GM12878 (cell line): ENCODE results near the gene MTAP.

Source experiments
- BCL11A ChIP-seq: IDR thresholded peaks from 2 replicates; pipeline ENCODE4 v1.6.1; 2011; ENCODE audit warnings: low read depth, low read length
- BCL3 ChIP-seq: IDR thresholded peaks from 2 replicates; pipeline ENCODE4 v1.6.1; 2011; ENCODE audit warnings: borderline replicate concordance, low read depth, mild to moderate bottlenecking, moderate library complexity, low read length; ENCODE audit not compliant: insufficient read depth, poor library complexity, severe bottlenecking
- CTCF ChIP-seq, 3 experiments: IDR thresholded peaks in 2 of 3; conservative IDR thresholded peaks in 1 of 3; 2 replicates each; pipeline ENCODE4 v1.5.1; 2011; ENCODE audit warnings: low read depth in 3 of 3, low read length in 3 of 3, mild to moderate bottlenecking in 3 of 3, control low read depth in 2 of 3, moderate library complexity in 2 of 3, inconsistent platforms in 1 of 3, mixed read lengths in 1 of 3; ENCODE audit not compliant: control insufficient read depth in 2 of 3, insufficient read depth in 1 of 3; ENCODE audit errors: extremely low read depth in 1 of 3
- EGR1 ChIP-seq, 2 experiments: IDR thresholded peaks; 1 replicate in 1 of 2; 2 replicates in 1 of 2; pipeline ENCODE4 v1.6.1; 2011 to 2012; ENCODE audit warnings: low read depth in 2 of 2, low read length in 2 of 2, borderline replicate concordance in 1 of 2, mild to moderate bottlenecking in 1 of 2, moderate library complexity in 1 of 2
- HDAC6 ChIP-seq: fragments of 200-600 bp; sonication (generic); IDR thresholded peaks from one replicate; pipeline ENCODE4 v1.8.0; 2017; ENCODE audit warnings: antibody characterized with exemption; ENCODE audit not compliant: unreplicated experiment
- POLR2AphosphoS2 ChIP-seq: IDR thresholded peaks from 2 replicates; pipeline ENCODE4 v1.6.1; 2011; ENCODE audit warnings: low read depth, mild to moderate bottlenecking, low read length, improper control_type of control experiment, moderate library complexity
- POU2F2 ChIP-seq: IDR thresholded peaks from 3 replicates; pipeline ENCODE4 v1.6.1; 2011; ENCODE audit warnings: low read depth, mild to moderate bottlenecking, low read length, borderline replicate concordance
- RAD21 ChIP-seq: IDR thresholded peaks from 2 replicates; pipeline ENCODE4 v1.6.1; 2011; ENCODE audit warnings: mild to moderate bottlenecking, low read depth, low read length, moderate library complexity; ENCODE audit not compliant: insufficient read depth
- RFX5 ChIP-seq: IDR thresholded peaks from 2 replicates; pipeline ENCODE4 v1.6.1; 2011; ENCODE audit warnings: low read depth, low read length, improper control_type of control experiment
- SREBF2 ChIP-seq: IDR thresholded peaks from 2 replicates; pipeline ENCODE4 v1.6.1; 2012; ENCODE audit warnings: mild to moderate bottlenecking, low read length
- ZNF274 ChIP-seq: IDR thresholded peaks from one replicate; pipeline ENCODE4 v1.8.0; 2011; ENCODE audit not compliant: insufficient read length, insufficient read depth
- ZZZ3 ChIP-seq: IDR thresholded peaks from 2 replicates; pipeline ENCODE4 v1.6.1; 2011; ENCODE audit warnings: low read depth; ENCODE audit not compliant: control insufficient read depth, insufficient read length

DNA sequence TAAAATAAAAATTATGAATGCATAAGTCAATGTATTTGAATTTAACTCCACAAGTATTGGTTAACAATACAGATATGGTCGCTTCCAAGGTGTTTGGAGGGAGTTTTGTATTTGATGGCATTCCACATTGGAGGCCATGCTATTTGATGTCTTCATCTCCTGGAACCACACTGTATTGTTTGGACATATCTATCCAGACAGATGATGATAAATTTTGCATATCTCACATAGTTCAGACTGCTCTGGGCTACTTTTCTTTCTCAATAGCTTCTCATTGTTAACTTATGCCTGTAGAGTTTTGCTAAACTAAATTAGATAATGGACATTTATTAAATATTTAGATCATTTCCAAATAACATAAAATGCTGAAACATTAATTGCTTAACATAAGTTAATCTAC, 133.7 kb downstream of the MTAP start:
- TF ChIP-seq POU2F2 (no peak), BCL3 (no peak), SREBF2 (no peak), BCL11A (no peak), RFX5 (no peak), CTCF (IDR thresholded peaks at IDR 0.05 in 2 of 3, conservative IDR thresholded peaks at IDR 0.05 in 1 of 3; ENCODE audit: control insufficient read depth in 2 of 3, extremely low read depth in 1 of 3, insufficient read depth in 1 of 3, low read depth in 3 of 3, low read length in 3 of 3) (no peak), EGR1 (IDR thresholded peaks at IDR 0.05; ENCODE audit: borderline replicate concordance in 1 of 2, low read depth in 2 of 2, low read length in 2 of 2) (no peak), HDAC6 (no peak), ZNF274 (no peak), POLR2AphosphoS2 (no peak), RAD21 (no peak), ZZZ3 (no peak)
